GM21360 (cell line): ENCODE results near the gene TRIM67.
"Not testable (repeated sequence)": the region's sequence is repeated elsewhere in the genome, so short reads cannot be mapped to it uniquely, and the experiment has no call there.

Experiments used
- ATAC-seq: cut with Tn5 transposase; IDR thresholded peaks from one replicate; pipeline ENCODE4 v1.9.1; 2021; ENCODE audit warnings: mild to moderate bottlenecking, moderate library complexity; ENCODE audit not compliant: unreplicated experiment

Gene TRIM67

DNA sequence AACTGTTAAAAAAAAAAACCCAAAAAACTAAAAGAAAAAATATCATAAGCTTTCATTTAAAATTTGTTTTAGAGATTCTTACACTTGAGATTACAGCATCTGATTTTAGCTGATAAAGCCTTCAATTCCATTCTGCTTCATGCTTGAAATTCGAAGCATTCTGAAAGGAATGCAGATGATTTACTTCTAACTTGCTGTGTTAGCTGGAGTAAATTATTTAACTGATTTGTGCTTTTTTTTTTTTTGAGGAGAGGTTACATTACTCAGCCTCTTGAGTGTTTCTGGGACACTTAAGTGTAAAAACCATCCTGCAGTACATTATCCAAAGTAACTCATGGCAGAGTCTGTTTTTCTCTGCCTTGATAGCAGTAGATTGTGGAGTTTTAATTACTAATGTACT is 4.5 kb upstream of the TRIM67 start:
- no peak for ATAC-seq

DNA sequence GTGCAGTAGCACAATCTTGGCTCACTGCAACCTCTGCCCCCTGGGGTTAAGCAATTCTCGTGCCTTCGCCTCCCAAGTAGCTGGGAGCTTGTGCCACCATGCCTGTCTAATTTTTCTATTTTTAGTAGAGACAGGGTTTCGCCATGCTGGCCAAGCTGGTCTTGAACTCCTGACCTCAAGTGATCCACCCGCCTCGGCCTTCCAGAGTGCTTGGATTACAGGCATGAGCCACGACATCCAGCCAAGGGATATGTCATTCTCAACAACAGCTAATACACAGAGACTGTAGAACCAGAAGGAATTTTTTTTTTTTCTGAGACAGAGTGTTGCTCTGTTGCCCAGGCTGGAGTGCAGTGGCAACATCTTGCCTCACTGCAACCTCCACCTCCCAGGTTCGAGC is 3.7 kb upstream of the TRIM67 start:
- not testable (repeated sequence) for ATAC-seq

DNA sequence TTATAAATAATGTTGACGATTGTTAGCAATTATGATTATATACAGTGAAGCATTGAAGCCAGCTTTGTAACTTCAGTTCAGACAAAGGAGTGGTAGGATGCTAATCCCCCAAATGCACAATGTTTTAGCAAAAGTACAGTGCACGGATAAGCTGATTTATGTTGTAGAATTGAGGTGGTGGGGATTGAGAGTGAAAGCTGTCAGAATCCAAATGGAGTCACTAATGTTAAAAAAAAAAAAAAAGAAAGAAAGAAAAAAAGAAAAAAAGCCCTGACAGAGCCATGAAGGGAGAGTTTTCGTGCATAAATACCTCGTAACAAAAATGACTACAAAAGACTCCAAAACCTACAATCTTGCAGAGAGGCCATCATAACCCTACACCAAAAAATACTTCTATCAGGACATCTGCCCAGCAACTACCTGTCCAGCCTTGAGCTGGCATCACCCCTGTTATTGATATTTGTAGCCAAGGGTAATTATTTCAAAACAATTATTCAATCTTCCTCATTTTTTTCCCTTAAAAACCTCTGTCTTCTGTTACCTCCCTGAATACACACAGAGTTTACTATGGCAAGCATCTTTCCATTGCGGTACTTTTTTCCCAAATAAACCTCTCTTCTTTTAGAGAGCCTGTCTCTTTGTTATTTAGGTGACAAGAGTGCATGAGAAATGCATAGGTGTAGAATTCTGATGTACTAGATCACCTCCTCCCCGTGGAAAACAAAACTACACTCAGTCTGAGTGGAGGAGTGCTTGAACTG is 2.5 kb upstream of the TRIM67 start:
- no peak for ATAC-seq

DNA sequence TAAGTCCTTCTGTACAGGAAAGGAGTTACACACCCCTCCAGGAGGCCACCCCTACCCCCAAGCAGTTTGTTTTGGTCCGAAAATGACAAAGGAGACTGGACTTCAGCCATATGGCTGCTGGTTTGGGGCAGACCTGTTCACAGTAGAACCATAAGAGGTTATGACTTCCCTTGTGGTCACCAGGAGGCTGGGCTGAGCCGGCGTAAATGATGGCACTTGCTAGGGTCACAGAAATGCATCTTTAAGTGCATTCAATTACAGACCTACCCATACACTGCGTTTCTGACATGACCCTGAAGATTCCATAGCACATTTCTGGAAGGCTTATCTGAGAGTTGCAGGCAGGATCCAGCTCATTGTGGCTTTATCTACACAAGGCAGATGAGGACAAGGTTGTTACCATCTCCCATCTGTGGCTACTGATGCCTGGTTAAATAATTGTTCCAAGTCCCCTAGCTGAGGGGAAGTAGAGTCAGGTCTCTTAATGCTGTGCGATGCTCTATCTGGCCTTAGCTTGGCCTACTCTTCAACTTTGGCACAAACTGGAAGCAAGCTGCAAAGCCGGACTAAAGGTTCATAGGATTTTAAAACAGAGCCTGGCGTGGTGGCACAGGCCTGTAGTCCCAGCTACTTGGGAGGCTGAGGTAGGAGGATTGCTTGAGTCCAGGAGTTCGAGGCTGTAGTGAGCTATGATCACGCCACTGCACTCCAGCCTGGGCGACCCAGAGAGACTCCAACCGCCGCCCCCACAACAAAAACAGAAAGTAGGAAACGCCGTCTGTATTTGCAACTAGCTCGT is 1.7 kb upstream of the TRIM67 start:
- ATAC-seq: no peak

DNA sequence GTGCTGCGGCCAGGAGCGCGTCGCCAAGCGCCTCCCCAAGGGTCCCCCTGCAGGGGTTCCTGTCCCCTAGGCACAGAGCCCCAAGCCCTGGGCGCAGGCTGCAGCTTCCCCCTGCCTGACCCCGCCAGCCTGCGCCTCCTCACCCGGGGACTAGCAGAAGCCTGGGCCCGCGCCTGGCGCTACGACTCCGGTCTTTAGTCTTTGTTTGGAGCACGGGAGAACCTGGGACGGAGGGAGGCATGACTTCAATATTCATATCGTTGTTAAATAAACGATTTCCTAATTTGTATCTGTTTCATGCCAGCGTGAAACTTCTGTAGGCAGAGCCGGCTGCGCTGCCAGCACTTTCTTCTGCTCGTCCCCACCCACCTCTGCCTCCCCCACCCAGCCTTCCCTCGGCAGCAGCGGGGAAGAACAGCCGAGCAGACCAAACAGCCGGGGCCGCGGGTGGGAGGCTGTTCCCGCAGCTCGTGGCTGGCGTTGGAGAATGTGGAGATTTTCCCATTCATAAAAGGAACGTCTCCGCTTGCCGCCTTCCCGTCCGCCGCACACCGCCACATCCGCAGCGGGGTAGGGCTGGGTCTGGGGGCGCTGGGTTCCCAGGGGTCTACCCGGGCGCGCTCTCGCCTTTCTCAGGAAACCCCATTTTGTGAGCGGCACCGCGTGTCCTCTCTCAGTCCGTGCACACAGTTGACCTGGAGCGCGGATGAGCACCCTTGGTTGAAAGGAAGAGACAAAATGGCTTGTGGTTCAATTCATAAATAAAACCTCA is 777 bp upstream of the TRIM67 start:
- ATAC-seq: no peak

DNA sequence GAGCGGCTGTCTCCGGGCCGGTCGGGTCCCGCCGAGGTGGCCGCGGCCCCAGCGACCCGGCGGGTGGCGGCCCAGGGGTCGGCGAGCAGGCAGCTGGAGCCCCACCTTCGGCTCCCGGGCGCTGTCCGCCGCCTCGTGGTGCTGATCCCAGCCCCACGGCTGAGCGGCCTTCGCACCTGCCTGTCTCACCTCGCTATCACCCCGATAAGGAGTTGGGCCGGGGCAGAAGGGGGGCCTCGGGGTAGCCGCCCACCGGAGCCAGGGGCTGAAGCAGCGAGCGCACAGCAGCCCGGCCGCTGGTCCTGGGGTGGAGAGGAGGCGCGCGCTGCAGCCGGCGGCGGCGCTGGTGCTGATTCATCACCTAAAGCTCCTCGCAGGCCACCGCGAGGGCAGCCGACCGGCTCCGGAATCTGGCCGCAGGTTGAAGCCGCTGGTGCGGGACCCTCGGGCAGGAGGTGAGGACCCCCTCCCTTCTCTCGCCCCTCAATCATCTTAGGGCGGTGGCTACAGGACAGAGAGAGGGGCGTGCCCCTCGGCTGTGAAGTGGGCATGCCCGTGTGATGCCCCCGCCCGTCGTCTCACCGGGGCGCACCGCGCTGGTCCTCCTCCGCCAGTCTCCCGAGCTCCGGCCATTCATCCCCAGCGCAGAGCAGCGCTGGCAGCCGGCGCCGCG is 575 bp downstream of the TRIM67 start:
- no peak for ATAC-seq

DNA sequence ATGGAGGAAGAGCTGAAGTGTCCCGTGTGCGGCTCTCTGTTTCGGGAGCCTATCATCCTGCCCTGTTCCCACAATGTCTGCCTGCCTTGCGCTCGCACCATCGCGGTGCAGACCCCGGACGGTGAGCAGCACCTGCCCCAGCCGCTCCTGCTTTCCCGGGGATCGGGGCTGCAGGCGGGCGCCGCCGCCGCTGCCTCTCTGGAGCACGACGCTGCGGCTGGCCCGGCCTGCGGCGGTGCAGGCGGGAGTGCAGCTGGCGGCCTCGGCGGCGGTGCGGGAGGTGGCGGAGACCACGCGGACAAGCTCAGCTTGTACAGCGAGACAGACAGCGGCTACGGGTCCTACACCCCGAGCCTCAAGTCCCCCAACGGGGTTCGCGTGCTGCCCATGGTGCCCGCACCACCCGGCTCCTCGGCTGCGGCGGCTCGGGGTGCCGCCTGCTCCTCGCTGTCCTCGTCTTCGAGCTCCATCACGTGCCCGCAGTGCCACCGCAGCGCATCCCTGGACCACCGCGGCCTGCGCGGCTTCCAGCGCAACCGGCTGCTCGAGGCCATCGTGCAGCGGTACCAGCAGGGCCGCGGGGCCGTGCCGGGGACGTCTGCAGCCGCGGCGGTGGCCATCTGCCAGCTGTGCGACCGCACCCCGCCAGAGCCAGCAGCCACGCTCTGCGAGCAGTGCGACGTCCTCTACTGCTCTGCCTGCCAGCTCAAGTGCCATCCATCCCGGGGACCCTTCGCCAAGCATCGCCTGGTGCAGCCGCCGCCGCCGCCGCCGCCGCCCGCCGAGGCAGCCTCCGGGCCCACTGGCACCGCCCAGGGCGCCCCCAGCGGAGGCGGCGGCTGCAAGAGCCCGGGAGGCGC is 1.3 kb downstream of the TRIM67 start:
- ATAC-seq: no peak

DNA sequence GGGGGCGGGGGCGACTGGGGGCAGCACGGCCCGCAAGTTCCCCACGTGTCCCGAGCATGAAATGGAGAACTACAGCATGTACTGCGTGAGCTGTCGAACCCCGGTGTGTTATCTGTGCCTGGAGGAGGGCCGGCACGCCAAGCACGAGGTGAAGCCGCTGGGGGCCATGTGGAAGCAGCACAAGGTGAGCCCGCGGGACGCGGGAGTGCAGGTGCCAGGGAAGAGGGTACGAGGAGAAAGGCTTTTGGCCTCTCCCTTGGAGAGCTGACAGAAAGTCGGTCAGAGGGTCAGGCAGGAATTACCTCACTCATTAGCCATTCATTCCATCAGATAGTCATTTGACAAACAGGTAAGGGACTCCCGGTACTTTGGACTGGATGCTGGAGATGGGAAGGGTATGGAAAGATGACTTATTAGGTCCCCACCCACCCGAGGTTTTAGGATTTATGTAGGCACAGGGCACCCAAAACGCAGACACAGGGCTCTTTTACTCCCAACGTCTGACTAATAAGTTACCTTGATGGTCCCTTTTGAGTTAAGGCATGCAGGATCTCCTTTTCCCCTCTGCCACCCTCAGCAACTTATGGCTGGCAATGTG is 2.1 kb downstream of the TRIM67 start:
- ATAC-seq: no peak

DNA sequence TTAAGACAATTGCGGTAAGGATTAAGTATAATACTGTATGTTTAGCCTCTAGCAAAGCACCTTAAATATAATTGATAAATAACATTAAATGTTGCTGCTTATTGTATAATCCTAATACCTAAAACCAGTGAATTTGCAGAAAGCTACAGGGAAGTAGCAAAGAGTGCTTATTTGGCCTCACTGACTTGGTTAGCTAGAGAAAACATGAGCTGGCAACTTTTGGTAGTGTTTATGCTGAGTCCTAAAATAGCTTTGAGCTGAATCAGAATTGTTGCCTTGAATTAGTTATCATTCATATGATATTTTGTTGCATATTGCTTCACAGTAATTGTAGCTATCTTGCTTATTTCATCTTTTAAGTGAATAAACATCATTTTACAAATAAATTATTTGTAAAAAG is 3.5 kb downstream of the TRIM67 start:
- no peak for ATAC-seq

DNA sequence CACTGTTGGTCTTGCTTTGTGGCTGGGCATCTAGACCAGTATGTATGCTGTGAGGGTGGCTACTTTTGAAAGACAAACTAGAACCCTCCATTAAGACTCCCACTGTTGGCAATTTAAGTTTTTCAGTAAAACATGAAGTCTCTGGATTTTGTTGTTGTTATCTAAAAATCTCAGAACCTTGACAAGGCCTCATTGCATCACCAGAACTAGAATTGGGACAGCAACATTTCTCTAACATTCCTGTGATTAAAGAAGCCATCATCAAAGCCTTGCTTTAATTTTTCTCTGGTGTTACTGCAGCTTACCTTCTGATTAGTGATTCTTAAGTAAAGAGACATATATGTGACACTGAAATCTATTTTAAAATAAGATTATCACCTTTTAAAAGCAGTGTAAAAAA is 4.5 kb downstream of the TRIM67 start:
- ATAC-seq: no peak

DNA sequence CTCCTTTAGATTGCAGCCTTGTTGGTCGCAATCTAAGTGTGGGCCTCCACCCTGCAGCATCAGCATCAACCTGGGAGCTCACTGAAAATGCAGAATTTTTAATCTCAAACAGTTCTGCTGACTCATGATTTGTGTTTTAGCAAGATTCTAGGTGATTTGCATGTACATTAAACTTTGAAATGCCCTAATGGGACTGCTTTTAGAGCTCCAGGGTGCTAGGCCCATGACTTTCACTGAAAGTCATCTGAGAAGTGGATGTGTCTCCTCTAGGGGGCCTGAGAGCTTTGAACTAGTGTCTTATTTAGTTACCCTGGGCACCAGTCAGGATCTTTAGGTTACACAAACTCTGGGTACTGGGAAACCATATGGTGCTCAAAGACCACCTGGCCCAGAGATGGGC is 9.0 kb downstream of the TRIM67 start:
- ATAC-seq: no peak

DNA sequence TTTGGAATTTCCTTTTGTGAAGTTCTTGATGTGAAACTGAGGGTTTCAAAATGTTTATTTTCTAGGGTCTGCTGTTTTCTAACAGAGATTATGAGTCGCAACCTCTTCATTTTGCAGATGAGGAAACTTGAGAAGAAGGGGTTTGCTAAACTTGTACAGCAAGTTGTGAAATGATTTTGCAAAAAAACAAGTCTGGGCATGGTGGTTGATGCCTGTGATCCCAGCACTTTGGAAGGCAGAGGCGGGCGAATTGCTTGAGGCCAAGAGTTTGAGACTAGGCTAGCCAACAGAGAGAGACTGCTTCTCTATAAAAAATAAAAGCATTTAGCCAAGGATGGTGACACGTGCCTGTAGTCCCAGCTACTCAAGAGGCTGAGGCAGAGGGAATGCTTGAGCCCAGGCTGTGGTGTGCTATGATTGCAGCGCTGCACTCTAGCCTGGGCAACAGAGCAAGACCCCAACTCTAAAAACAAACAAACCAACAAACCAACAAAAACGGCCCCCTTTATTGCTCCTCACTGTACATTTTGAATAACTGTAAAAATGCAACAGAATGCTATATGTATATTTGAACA is 9.9 kb downstream of the TRIM67 start:
- no peak for ATAC-seq

DNA sequence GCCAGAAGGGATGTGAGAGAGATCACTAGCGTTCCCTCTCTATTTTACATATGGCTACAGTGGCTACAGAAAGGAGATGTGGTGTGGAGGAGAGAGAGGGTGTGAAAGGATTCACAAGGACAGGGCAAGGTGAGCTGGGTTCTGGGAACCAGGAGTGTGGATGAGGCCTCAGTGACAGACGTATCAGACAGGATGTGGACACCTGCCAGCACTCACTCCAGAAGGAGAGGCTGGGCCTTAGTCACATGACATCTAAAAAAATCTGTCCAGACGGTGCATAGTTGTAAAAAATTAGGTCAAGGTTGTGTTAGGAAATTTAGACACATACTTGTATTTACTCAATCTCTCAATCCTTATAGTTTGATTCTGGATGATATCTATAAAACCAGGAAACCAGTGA is 10.6 kb downstream of the TRIM67 start:
- ATAC-seq: no peak

DNA sequence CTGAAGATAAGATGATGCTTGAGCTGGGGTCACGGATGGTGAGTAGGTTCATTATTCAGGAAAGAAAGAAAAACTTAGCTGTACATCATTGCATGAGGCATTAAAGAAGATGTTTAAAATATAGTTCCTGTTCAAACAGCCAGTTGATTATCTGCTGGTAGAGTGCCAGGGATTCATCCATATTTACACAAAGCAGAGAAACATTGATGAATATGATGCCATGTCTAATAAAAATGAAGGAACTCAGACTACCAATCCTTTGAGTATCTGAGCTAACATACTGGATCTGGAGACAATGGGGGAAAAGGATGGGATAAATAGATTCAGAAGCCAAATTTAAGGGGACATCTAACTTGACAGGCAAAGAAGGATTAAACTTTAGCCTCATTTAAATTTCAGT is 14.6 kb downstream of the TRIM67 start:
- no peak for ATAC-seq

DNA sequence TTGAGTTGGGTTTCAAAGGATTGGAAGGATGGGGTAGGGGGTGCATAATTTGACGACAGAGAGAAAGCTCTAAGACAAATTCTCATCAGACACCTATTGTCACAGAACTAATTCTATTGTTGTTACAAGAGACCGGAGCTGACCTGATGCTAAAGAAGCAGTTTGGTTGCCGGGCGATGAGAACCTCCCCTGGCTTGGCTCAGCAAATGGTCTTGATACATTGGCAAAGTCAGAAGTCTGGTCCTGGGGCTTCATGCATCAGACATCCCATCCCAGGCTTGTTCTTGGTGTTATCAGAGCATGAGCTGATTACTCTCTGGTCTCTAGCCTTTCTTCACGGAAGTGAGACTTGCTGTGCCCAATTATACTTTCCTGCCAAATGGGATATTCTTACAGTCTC is 15.4 kb downstream of the TRIM67 start:
- ATAC-seq: no peak

DNA sequence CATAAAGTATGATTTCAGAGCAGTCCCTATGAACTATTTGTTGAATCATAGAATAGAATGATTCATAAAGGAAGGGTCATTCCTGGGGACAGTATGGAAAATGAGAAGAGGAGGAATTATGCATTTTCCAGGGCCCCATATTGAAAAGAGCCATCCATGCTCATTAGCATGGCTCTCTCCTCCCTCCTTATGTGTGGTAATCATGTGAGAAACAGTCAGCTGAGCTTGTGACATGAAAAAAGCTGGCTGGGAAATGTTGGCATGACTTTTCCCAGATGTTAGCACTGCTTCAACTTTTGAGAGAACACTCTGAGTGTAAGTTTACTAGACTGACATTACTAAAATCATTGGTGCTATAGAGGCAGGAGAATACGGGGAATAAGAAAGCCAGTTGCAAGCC is 16.1 kb downstream of the TRIM67 start:
- ATAC-seq: no peak

DNA sequence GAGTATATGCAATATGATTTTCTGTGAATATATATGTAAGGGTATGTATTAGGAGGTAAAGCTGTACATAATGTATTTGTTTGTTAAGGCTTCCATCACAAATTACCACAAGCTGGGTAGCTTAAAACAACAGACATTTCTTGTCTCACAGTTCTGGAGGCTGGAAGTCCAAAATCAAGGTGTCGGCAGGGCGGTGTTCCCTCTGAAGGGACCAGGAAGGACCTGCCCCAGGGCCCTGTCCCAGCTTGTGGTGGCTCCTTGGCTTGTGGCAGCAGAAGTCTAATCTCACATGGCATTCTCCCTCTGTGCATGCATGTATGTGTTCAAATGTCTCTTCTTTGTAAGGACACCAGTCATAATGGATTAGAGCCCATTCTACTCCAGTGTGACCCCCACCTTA is 17.1 kb downstream of the TRIM67 start:
- ATAC-seq: no peak

DNA sequence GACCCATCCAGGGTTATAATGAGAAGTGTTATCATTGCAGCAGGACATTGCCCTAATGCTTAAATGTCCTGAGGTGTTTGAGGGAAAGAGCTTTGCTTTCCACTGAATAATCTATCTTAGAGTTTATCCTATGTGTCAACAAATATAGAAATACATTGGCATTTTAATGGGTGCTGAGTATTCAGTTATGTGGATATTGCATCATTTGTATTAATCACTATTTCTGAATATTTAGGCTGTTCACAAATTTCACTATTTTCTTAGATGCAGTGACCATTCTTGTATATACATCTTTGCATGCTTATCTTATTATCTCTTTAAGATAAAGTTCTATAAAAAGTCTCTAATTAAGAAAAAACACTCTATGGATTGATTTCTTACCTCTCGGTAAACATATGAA is 18.2 kb downstream of the TRIM67 start:
- ATAC-seq: no peak

DNA sequence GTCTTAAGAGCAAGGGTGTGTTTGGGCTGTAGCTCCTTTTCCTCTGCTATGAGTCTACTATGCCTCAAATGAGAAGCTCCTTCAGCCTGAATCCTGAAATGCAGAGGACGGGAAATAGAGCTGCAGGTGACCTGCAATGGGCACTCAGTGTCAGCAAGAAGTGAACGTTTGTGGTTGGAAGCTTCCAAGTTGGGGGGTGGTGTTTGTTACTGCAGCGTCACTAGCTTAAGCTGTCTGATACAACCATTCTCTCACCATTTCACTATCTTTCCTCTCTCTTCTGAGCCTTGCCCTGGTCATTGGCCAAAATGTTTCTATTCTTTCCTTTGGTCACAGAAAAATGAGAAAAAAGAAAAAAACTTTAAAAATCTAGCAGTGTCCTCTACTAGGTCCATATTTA is 19.4 kb downstream of the TRIM67 start:
- ATAC-seq: no peak

DNA sequence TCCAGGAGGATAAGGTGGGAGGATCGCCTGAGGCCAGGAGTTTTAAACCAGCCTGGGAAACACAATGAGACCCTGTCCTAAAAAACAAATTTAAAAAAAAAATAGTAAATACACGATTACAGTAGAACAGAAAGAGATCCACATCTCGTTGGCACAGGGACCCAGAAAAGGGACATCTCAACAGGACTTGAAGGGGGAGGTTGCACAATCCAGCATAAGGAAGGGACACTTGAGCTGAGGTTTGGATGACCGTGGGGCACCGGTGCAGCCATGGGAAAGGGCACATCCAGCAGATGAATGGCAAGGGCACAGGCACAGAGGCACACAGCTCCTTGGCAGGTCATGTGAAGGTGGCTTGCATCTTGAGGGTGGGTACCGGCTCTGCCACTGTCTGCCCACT is 20.5 kb downstream of the TRIM67 start:
- no peak for ATAC-seq
